Choroid plexus epithelial cell (primary cell): ENCODE data around the gene NELFB.
"Not testable (repeated sequence)": the region's sequence is repeated elsewhere in the genome, so short reads cannot be mapped to it uniquely, and the experiment has no call there.

Experiments
- DNase-seq: peaks from one replicate; pipeline ENCODE4 v3.0.0-alpha.2; 2010; ENCODE audit warnings: low read depth
- H3K4me3 ChIP-seq: 2 replicates; pipeline ENCODE4 v1.5.1; 2011; ENCODE audit warnings: low read depth, mild to moderate bottlenecking, control low read depth, low read length, moderate library complexity
- CTCF ChIP-seq: conservative IDR thresholded peaks from 2 replicates; pipeline ENCODE4 v1.5.1; 2011; ENCODE audit warnings: low read depth, mild to moderate bottlenecking, control low read depth, inconsistent platforms, low read length, moderate library complexity

NELFB gene

GRCh38 chr9:137237759-137238726 is 17.1 kb upstream of the NELFB start:
- TF ChIP-seq CTCF, result no peak
- H3K4me3 ChIP-seq, result no peak overlapping the region
- no peak for DNase-seq

GRCh38 chr9:137239541-137240200 is 15.5 kb upstream of the NELFB start:
- DNase-seq, result not testable (repeated sequence)
- H3K4me3 ChIP-seq, result peak overlapping the region; percentile 72

- peak; percentile 82 for DNase-seq
These were observed 14.7 kb upstream of the NELFB start for GRCh38 chr9:137240318-137240840.

GRCh38 chr9:137240841-137241489 is 14.2 kb upstream of the NELFB start, which contains the start of gene TUBB4B:
TSS of gene TUBB4B (plus strand) at chr9:137241287. CDS start at chr9:137241361, 74 bp downstream.
- DNase-seq, result peak; percentile 100
- peak within 1 kb of the TSS; percentile 85 for H3K4me3 ChIP-seq
- no peak for TF ChIP-seq CTCF

More at GRCh38 chr9:137240318-137240840, 14.7 kb upstream of the NELFB start:
- peak overlapping the region; percentile 72 for H3K4me3 ChIP-seq
- no peak for TF ChIP-seq CTCF

GRCh38 chr9:137241490-137242268 is 13.4 kb upstream of the NELFB start:
- H3K4me3 ChIP-seq, result peak overlapping the region; percentile 85
- TF ChIP-seq CTCF, result no peak
- DNase-seq, result no peak

- DNase-seq, result no peak
- peak overlapping the region; percentile 85 for H3K4me3 ChIP-seq
- TF ChIP-seq CTCF, result no peak
These were observed 12.6 kb upstream of the NELFB start for GRCh38 chr9:137242269-137243203.

GRCh38 chr9:137243266-137243625 is 11.9 kb upstream of the NELFB start:
- H3K4me3 ChIP-seq, DNase-seq: not testable (repeated sequence)
